Measurements from ENCODE around the gene GPR55.

DNA sequence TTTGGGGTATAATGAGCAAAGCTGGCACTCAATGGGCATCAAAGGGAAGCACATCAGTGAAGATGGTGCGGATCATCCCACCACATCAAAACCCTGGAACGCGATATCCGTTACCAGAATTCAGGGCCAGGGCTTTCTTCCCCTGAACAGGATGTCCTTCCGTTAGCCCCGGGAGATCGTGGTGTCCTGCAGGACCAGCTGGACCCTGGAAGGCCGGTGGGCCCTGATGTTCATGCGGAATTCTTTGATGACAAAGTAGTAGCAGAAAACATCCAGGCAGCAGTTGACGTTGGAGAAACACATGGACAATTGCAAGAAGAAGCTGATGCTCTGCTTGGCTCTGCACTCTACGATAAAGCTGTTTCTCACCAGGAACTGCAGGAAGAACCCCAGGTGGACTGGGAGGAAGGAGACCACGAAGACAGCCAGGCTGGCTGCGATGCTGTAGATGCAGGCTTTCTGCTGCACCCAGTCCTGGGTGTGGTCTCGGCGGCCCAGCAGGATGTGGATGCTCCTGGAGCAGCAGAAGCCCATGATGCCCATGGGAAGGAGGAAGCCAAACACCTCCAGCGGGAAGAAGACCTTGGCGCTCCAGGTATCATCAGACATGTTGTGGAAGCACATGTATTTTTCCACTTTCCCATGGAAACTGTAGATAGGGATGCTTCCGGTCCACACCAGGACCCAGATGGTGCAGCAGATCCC, 15.0 kb downstream of the GPR55 start:
- TF ChIP-seq, protein P1, sequence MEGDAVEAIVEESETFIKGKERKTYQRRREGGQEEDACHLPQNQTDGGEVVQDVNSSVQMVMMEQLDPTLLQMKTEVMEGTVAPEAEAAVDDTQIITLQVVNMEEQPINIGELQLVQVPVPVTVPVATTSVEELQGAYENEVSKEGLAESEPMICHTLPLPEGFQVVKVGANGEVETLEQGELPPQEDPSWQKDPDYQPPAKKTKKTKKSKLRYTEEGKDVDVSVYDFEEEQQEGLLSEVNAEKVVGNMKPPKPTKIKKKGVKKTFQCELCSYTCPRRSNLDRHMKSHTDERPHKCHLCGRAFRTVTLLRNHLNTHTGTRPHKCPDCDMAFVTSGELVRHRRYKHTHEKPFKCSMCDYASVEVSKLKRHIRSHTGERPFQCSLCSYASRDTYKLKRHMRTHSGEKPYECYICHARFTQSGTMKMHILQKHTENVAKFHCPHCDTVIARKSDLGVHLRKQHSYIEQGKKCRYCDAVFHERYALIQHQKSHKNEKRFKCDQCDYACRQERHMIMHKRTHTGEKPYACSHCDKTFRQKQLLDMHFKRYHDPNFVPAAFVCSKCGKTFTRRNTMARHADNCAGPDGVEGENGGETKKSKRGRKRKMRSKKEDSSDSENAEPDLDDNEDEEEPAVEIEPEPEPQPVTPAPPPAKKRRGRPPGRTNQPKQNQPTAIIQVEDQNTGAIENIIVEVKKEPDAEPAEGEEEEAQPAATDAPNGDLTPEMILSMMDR (conservative IDR thresholded peaks at IDR 0.05), result no peak
- no peak for TF ChIP-seq EZH2 (IDR thresholded peaks at IDR 0.05; ENCODE audit: low read depth)

Measured in PC-9 (cell line).